Suppressor macrophage treated with lipopolysaccharide for 4 hours (primary cell): ENCODE results near the gene SUCLG2.

Experiments used
- DNase-seq: peaks from one replicate; pipeline ENCODE4 v3.0.0-alpha.2; 2020

SUCLG2 gene

DNA sequence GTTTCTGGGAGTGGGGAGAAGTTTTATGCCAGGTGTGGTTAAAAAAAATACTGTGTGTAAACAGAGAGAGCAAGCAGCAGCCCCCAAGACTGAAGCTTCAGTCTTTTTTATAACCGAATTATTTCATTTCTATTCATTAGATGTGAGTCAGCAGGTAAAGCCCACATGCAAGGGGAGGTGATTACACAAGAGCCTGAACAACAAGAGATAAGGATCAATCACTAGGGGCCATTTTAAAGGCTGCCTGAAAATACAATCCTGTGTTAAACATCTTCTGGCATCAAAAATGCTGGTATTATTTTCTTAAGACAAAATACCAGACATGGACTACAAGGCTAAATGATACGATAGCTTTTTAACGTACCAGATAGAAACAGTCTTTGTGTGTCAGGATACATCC lies 217.3 kb downstream of the SUCLG2 start:
- no peak for DNase-seq

DNA sequence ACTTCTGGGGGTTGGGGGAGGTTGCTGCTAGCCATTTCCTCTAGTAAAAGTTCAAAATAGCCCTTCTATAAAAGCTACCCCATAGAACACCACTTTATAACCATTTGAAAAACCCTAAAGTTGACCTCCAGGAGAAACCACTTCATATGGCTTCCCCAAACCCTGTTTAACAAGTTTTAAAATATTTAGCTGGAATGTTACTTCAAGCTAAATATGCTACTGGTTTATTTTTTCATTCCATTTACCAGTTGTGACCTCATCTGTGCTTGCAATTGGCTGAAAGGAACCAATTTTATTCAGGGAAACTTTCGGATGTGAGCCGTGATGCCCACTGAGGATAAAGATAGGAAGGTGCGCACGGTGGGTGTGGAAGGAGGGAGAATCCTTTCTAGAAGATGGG lies 221.3 kb downstream of the SUCLG2 start:
- no peak for DNase-seq

- DNase-seq, result no peak
These were observed 222.5 kb downstream of the SUCLG2 start for GRCh38 chr3:67431887-67432286.

- DNase-seq, result no peak
These were observed 230.7 kb downstream of the SUCLG2 start for GRCh38 chr3:67423722-67424121.

DNA sequence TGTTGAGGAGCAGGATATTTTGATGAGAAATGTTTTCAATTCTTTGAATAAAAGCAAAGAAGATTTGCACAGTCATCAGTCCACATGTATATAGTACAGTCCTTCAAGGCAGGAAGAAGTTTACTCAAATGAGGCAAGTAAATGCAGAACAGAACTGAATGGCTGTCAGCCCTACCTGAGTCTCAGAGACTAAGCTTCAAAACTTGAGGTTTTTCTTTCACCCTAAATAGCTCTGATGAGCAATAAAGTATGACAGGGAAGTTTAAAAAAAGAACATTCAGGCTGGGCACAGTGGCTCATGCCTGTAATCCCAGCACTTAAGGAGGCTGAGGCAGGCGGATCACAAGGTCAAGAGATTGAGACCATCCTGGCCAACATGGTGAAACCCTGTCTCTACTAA lies 232.5 kb downstream of the SUCLG2 start:
- no peak for DNase-seq

DNA sequence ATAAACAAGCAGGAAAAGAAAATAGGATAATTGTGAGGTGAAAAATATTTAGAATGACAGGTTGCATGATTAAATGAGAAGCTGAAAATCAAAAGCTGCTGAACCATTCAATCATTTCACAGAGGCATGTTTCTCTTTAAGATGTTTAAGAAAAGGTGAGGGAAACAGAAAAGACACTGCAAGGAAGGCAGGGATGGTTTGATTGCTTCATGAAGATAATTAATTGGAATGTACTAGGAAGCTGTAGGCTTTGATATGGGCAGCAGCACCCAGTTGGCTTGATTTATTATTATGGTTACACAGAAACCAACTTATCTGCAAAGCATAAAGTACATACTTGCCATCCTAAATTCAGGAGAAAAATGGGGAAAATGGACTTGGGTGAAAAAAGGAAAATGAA lies 234.6 kb downstream of the SUCLG2 start:
- no peak for DNase-seq

DNA sequence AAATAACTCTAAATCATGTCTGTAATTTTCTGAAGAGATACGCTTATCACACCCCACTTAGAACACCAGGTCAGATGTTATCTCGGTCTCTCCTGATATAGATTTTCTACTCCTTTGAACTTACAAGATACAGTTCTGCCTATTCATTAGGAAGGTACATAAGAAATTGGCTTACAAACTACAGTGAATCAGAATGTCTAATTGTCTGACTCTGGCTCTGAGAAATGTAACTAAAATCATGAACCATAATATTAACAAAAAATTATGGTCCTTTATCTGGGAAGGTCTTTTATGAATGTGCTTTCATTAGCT lies 235.2 kb downstream of the SUCLG2 start:
- DNase-seq, result no peak

DNA sequence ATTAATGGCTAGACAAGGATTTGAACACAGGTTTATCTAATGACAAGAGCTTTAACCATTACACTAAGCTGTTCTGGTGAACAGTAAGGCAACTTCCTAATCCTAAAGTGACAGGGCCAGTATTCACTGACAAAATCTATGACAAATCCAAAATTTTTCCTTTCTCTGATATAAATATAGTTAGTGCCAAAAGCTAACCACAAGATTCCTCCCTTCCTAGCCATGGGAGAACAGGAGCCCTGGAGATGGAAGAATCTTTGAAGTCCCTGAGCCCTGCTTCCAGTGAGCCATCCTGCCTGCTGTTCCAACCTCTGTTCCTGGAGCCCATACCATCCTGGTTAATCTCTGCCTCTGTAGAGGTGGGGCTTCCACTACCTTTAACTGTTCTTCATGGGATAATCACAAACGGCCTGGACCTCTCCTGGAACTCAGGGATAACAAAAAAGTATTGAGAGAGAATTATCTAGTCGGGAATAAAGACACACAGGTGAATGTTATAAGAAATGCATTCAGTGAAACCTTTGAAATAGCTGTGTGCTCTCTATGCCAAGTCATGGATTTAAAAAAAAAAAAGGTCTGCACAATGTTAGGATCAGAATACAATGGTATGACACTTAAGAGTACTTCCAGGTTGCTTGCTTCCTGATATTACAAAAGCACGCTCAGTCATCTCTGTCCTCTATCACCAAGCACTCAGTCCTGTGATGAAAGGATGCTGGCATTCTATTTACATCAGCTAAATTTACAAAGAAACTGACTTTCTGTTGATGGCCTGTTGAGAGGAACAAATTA lies 235.8 kb downstream of the SUCLG2 start:
- no peak for DNase-seq

DNA sequence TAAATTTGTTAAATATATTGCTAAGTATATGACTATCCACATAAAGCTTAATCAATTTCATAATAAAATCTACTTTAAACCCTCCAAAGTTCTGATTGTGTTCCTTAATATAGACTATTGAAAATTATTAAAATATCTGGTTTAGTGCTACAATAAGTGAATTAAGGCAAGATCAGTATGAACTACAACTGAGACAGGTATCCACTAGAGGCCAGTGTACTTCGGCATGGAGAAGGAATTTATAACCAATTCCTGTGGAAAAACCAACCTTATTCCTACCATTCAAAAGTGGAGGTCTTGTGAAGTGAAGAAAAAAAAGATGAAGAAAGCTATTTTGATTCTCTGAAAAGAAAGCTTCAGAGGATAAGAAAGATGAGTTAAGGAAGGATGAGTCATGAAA lies 237.7 kb downstream of the SUCLG2 start:
- DNase-seq, result no peak

GRCh38 chr3:67415511-67415910 lies 238.9 kb downstream of the SUCLG2 start:
- no peak for DNase-seq

DNA sequence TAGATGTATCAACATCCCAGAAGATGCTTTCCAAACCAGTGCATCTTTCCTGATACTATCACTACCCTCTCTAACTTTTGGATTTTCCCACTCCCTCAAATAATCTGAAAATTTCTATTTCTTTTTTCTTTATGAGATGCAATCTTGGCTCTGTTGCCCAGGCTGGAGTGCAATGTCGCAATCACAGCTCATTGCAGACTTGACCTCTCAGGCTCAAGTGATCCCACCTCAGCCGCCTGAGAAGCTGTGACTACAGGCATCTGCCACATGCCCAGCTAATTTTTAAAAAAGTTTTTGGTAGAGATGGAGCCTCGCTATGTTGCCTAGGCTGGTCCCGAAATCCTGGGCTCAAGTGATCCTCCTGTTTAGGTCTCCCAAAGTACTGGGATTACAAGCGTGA lies 239.7 kb downstream of the SUCLG2 start:
- DNase-seq, result no peak

- no peak for DNase-seq
These were observed 249.2 kb downstream of the SUCLG2 start for GRCh38 chr3:67405193-67405592.

DNA sequence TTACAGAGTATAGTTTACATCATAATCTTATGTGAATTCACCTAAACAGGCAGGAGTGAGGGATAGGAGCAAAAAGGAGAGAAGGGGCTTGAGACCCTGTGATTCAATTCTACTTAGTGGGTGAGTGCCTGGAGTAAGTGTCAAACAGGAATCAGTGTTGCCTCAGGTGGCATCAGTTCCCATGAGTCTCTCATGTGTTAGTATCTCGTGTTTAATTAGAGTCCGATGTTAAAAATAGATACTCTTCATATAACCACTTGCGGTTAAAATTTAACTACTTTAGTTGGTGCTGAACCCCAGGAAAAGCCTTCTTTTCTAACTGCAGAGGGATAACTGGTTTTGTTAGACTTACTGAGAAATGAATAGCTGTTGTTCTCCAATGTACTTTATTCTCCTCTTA lies 251.5 kb downstream of the SUCLG2 start:
- DNase-seq, result no peak

DNA sequence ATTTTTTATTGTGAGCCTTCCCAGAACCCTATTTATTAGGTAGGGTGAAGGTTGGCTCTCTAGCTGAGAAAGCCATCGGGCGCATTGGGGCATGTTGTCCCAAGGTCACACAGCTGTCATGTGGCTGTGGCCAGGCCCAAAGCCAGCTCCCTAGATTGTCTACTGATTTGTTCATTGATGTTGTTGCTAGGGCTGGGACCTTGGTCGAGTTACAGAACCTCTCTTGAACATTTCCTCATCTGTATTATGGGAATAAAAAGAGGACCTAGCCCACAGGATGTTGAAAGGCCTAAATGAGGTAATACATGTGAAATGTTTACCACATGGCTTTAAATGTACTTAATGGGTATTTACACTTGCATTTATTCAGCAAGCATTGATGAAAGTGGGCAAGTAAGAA lies 252.5 kb downstream of the SUCLG2 start:
- peak; percentile 55 for DNase-seq

DNA sequence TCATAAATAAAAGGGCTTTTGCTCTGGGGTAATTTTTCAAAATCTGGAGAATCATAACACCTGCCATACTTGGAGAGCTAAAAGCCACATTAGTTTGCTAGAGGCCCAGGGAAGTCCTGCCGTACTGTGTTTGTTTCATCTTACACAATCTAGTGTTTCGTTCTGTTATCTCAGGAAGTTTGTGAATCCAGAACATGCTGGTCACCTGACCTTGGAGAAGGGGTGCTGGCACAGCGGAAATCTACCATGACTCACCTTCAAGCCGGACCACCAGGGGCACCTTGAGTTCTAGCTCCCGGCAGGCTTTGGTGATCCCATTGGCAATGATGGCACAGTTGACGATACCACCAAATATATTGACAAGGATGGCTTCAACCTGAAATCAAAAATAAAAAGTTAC lies 253.9 kb downstream of the SUCLG2 start:
- DNase-seq, result no peak

GRCh38 chr3:67389176-67389575 lies 265.2 kb downstream of the SUCLG2 start:
- peak; percentile 52 for DNase-seq

DNA sequence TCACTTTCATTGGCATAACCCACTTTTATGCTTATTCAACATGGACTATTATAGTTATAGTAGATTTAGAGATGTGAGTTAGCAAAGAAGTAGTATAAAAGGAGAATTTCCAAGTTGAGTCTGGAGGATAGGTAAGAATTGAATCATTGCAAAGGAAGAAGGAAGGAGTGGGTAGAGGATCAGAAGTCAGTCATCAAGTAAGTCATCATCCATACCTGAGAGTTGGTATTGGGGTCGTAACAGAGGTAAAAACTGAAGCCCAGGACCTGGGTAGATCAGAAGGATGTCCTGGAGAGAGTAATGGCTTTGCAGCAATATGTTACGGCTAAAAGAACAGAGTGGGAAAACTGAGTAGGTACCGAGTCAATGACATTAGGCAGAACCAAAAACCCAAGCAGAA lies 265.7 kb downstream of the SUCLG2 start:
- DNase-seq, result no peak

GRCh38 chr3:67386451-67386850 lies 268.0 kb downstream of the SUCLG2 start:
- DNase-seq, result peak; percentile 34

GRCh38 chr3:67384760-67385397 lies 269.5 kb downstream of the SUCLG2 start:
- peak; percentile 21 for DNase-seq

GRCh38 chr3:67384016-67384415 lies 270.4 kb downstream of the SUCLG2 start:
- DNase-seq, result no peak

DNA sequence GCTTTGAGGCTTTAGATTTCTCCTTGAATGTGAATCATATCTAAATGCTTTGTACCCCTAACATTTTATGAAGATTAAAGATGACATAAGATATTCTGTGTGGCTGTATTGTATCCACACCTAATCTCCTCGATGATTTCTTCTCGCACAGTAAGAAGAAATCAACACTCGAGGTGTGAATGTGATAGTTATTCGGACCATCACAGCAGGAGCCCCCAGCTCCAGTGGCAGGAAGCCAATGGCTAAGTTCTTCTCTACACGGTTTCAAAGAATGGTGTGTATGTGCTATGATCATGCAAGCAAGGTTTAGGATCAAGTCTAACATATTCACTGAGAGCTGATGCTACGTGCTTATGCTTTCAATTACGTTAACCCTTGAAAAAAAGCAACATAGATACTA lies 271.0 kb downstream of the SUCLG2 start:
- no peak for DNase-seq

GRCh38 chr3:67382536-67382935 lies 271.9 kb downstream of the SUCLG2 start:
- DNase-seq, result no peak

DNA sequence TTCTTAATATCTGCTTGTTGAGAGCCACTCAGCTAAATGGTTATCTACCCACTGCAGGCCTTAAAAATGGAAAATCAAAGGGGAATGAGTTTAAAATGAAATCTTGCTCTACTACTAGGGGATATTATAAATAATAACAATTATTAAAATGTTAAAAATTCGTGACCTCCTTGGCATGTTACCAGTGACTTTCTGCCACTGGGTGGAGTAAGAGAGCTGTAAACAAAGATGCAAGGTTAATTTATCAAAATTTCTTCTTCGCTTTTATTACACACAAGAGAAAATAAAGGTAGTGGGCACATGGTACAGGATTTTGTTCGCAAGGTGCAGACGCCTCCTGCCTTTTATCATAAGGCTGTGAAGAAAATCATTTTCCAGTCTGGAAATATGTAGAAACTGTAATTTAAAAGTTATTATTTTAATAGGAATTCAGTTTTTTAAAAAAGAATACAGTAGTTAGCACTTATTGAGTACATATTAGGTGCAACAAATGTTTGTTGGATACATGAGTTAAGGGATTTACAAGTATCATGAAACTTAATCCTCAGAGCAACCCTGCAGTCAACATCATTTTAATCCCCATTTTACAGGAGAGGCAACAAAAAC lies 272.6 kb downstream of the SUCLG2 start:
- peak; percentile 30 for DNase-seq

DNA sequence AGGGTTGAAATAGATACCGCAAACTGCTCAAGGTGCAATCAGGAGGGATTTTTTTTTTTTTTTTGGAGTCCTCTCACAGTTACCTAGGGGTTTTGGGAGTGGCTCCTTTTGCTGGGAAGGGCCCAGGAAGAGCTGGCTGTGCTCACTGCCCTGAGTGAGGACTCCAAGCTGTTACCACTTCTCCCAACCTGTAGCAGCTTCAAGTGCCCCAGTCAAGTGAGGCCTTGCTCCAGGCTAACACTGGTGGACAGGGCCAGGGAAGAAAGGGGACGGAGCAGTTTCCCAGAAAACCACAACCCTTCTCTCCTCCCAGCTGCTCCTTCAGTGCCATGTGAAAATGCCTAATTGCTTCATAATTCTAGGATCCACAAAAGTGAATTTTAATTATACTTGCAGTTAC lies 274.3 kb downstream of the SUCLG2 start:
- no peak for DNase-seq

DNA sequence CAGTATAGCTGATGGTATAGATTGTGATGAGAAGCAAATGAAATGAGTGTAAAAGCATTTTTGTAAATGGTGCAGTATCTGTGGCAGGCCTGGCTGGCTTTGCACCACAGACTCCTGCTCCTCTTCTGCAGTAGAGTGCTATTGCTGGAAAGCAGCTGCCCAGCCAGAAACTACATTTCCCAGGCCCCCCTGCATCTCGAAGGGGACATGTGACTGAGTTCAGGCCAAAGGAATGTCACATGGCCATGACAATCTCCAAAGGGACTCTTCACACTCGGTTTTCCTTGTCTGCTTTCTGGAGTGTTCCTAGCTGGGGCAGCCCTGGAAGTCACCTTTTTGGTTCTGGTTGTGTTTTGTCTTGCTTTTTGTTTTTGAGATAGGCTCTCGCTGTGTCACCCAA lies 277.1 kb downstream of the SUCLG2 start:
- no peak for DNase-seq
